ENCODE data around the gene SH3BP4.

Gene SH3BP4

GRCh38 chr2:234953116-234954031, 1.6 kb downstream of the SH3BP4 start:
- TF ChIP-seq TAF1 (IDR thresholded peaks at IDR 0.05; ENCODE audit: low read depth, low read length) (no peak), POLR2A (IDR thresholded peaks at IDR 0.05; ENCODE audit: low read depth, low read length) (no peak), POLR2AphosphoS5 (IDR thresholded peaks at IDR 0.05; ENCODE audit: low read depth, low read length) (no peak), SPI1 (IDR thresholded peaks at IDR 0.05; ENCODE audit: low read depth, low read length) (no peak), POU2F2 (IDR thresholded peaks at IDR 0.05; ENCODE audit: low read depth, low read length) (no peak), PAX5 (IDR thresholded peaks at IDR 0.05; ENCODE audit: insufficient read depth, low read length, severe bottlenecking) (no peak)
- DNase-seq (ENCODE audit: insufficient read length, low spot score) = no peak
- no peak for FAIRE-seq

GRCh38 chr2:234954551-234954992, 2.8 kb downstream of the SH3BP4 start:
- DNase-seq (ENCODE audit: insufficient read length, low spot score) (no peak), FAIRE-seq (no peak)
- no peak for TF ChIP-seq POLR2A (IDR thresholded peaks at IDR 0.05; ENCODE audit: low read depth, low read length)
- TF ChIP-seq PAX5 (IDR thresholded peaks at IDR 0.05; ENCODE audit: insufficient read depth, low read length, severe bottlenecking) = no peak
- no peak for TF ChIP-seq POLR2AphosphoS5 (IDR thresholded peaks at IDR 0.05; ENCODE audit: low read depth, low read length)
- TF ChIP-seq TAF1 (IDR thresholded peaks at IDR 0.05; ENCODE audit: low read depth, low read length) = no peak
- no peak for TF ChIP-seq SPI1 (IDR thresholded peaks at IDR 0.05; ENCODE audit: low read depth, low read length)
- no peak for TF ChIP-seq POU2F2 (IDR thresholded peaks at IDR 0.05; ENCODE audit: low read depth, low read length)

GRCh38 chr2:234955091-234955591, 3.3 kb downstream of the SH3BP4 start:
- no peak for TF ChIP-seq SPI1 (IDR thresholded peaks at IDR 0.05; ENCODE audit: low read depth, low read length)
- no peak for TF ChIP-seq POU2F2 (IDR thresholded peaks at IDR 0.05; ENCODE audit: low read depth, low read length)
- no peak for TF ChIP-seq TAF1 (IDR thresholded peaks at IDR 0.05; ENCODE audit: low read depth, low read length)
- no peak for TF ChIP-seq PAX5 (IDR thresholded peaks at IDR 0.05; ENCODE audit: insufficient read depth, low read length, severe bottlenecking)
- TF ChIP-seq POLR2AphosphoS5 (IDR thresholded peaks at IDR 0.05; ENCODE audit: low read depth, low read length) = no peak
- no peak for TF ChIP-seq POLR2A (IDR thresholded peaks at IDR 0.05; ENCODE audit: low read depth, low read length)

GRCh38 chr2:234955971-234956509, 4.2 kb downstream of the SH3BP4 start:
- no peak for TF ChIP-seq POU2F2 (IDR thresholded peaks at IDR 0.05; ENCODE audit: low read depth, low read length)
- DNase-seq (ENCODE audit: insufficient read length, low spot score) (no peak), FAIRE-seq (no peak)

More at GRCh38 chr2:234955091-234955591, 3.3 kb downstream of the SH3BP4 start:
- FAIRE-seq (no peak), DNase-seq (ENCODE audit: insufficient read length, low spot score) (no peak)

GRCh38 chr2:234957834-234958135, 6.0 kb downstream of the SH3BP4 start:
- DNase-seq (ENCODE audit: insufficient read length, low spot score) (no peak), FAIRE-seq (no peak)
- TF ChIP-seq TAF1 (IDR thresholded peaks at IDR 0.05; ENCODE audit: low read depth, low read length) (no peak), PAX5 (IDR thresholded peaks at IDR 0.05; ENCODE audit: insufficient read depth, low read length, severe bottlenecking) (no peak), SPI1 (IDR thresholded peaks at IDR 0.05; ENCODE audit: low read depth, low read length) (no peak), POU2F2 (IDR thresholded peaks at IDR 0.05; ENCODE audit: low read depth, low read length) (no peak), POLR2A (IDR thresholded peaks at IDR 0.05; ENCODE audit: low read depth, low read length) (no peak)

- FAIRE-seq (no peak), DNase-seq (ENCODE audit: insufficient read length, low spot score) (no peak)
- TF ChIP-seq TAF1 (IDR thresholded peaks at IDR 0.05; ENCODE audit: low read depth, low read length) (no peak), POLR2AphosphoS5 (IDR thresholded peaks at IDR 0.05; ENCODE audit: low read depth, low read length) (no peak), POU2F2 (IDR thresholded peaks at IDR 0.05; ENCODE audit: low read depth, low read length) (no peak), PAX5 (IDR thresholded peaks at IDR 0.05; ENCODE audit: insufficient read depth, low read length, severe bottlenecking) (no peak), SPI1 (IDR thresholded peaks at IDR 0.05; ENCODE audit: low read depth, low read length) (no peak)
Observed at GRCh38 chr2:234958311-234958710, 6.5 kb downstream of the SH3BP4 start.

- FAIRE-seq = no peak
- no peak for TF ChIP-seq POU2F2 (IDR thresholded peaks at IDR 0.05; ENCODE audit: low read depth, low read length)
- TF ChIP-seq SPI1 (IDR thresholded peaks at IDR 0.05; ENCODE audit: low read depth, low read length) = no peak
- no peak for TF ChIP-seq POLR2AphosphoS5 (IDR thresholded peaks at IDR 0.05; ENCODE audit: low read depth, low read length)
- no peak for TF ChIP-seq POLR2A (IDR thresholded peaks at IDR 0.05; ENCODE audit: low read depth, low read length)
- no peak for TF ChIP-seq TAF1 (IDR thresholded peaks at IDR 0.05; ENCODE audit: low read depth, low read length)
- no peak for TF ChIP-seq PAX5 (IDR thresholded peaks at IDR 0.05; ENCODE audit: insufficient read depth, low read length, severe bottlenecking)
- no peak for DNase-seq (ENCODE audit: insufficient read length, low spot score)
Observed at GRCh38 chr2:234958746-234959395, 7.1 kb downstream of the SH3BP4 start.

GRCh38 chr2:234960175-234961088, 8.6 kb downstream of the SH3BP4 start:
- no peak for FAIRE-seq
- TF ChIP-seq PAX5 (IDR thresholded peaks at IDR 0.05; ENCODE audit: insufficient read depth, low read length, severe bottlenecking) (no peak), POLR2AphosphoS5 (IDR thresholded peaks at IDR 0.05; ENCODE audit: low read depth, low read length) (no peak), SPI1 (IDR thresholded peaks at IDR 0.05; ENCODE audit: low read depth, low read length) (no peak)
- no peak for DNase-seq (ENCODE audit: insufficient read length, low spot score)

- no peak for TF ChIP-seq POLR2A (IDR thresholded peaks at IDR 0.05; ENCODE audit: low read depth, low read length)
- TF ChIP-seq PAX5 (IDR thresholded peaks at IDR 0.05; ENCODE audit: insufficient read depth, low read length, severe bottlenecking) = no peak
- TF ChIP-seq POLR2AphosphoS5 (IDR thresholded peaks at IDR 0.05; ENCODE audit: low read depth, low read length) = no peak
- TF ChIP-seq SPI1 (IDR thresholded peaks at IDR 0.05; ENCODE audit: low read depth, low read length) = no peak
- no peak for TF ChIP-seq TAF1 (IDR thresholded peaks at IDR 0.05; ENCODE audit: low read depth, low read length)
- no peak for TF ChIP-seq POU2F2 (IDR thresholded peaks at IDR 0.05; ENCODE audit: low read depth, low read length)
- DNase-seq (ENCODE audit: insufficient read length, low spot score) (no peak), FAIRE-seq (no peak)
Observed at GRCh38 chr2:234961784-234962183, 10.0 kb downstream of the SH3BP4 start.
